Common myeloid progenitor, CD34-positive (primary cell): Measurements from ENCODE around the gene RPP25.

Experiments used
- CTCF ChIA-PET: fragments of 350-600 bp; sonication (Branson Sonifier 250); formaldehyde crosslinking; loops from one replicate; lab custom pipeline; 2021; ENCODE audit warnings: antibody characterized with exemption; lab: Charles Lee
- POLR2A ChIA-PET: fragments of 350-600 bp; sonication (Branson Sonifier 250); formaldehyde crosslinking; loops from one replicate; lab custom pipeline; 2021; ENCODE audit warnings: antibody characterized with exemption; lab: Charles Lee
- DNase-seq, 3 donors: peaks; one replicate each; pipeline versions ENCODE4 v3.0.0 to v3.0.0-alpha.2; 2013
- H3K27ac ChIP-seq, 2 experiments: 1 replicate in 1 of 2; 2 replicates in 1 of 2; pipeline ENCODE4 v1.7.0; 2013; ENCODE audit warnings: inconsistent platforms in 2 of 2, low read length in 2 of 2, mild to moderate bottlenecking in 2 of 2, low read depth in 1 of 2, moderate library complexity in 1 of 2; ENCODE audit not compliant: severe bottlenecking in 2 of 2, insufficient read depth in 1 of 2, poor library complexity in 1 of 2
- H3K27me3 ChIP-seq, 5 experiments: replicated peaks in 2 of 5; 1 replicate in 3 of 5; 2 replicates in 2 of 5; pipeline versions ENCODE4 v1.6.1 to v1.7.0; 2013; ENCODE audit warnings: low read length in 4 of 5, mild to moderate bottlenecking in 2 of 5, moderate library complexity in 2 of 5, inconsistent platforms in 1 of 5; ENCODE audit not compliant: insufficient read depth in 5 of 5, control insufficient read depth in 4 of 5
- H3K36me3 ChIP-seq, 4 experiments: 1 replicate in 2 of 4; 2 replicates in 2 of 4; pipeline versions ENCODE4 v1.6.1 to v1.7.0; 2013; ENCODE audit warnings: low read length in 3 of 4, control low read depth in 1 of 4, mild to moderate bottlenecking in 1 of 4; ENCODE audit not compliant: control insufficient read depth in 4 of 4, insufficient read depth in 4 of 4
- H3K4me1 ChIP-seq, 4 experiments: 1 replicate in 3 of 4; 2 replicates in 1 of 4; pipeline versions ENCODE4 v1.6.1 to v1.7.1; 2013; ENCODE audit warnings: low read length in 3 of 4, mild to moderate bottlenecking in 3 of 4, control low read depth in 1 of 4, inconsistent platforms in 1 of 4, moderate library complexity in 1 of 4; ENCODE audit not compliant: control insufficient read depth in 4 of 4, insufficient read depth in 4 of 4; ENCODE audit errors: control extremely low read depth in 1 of 4
- H3K4me3 ChIP-seq, 7 experiments: 1 replicate in 4 of 7; 2 replicates in 3 of 7; pipeline versions ENCODE4 v1.5.1 to v1.7.0; 2013; ENCODE audit warnings: mild to moderate bottlenecking in 7 of 7, low read length in 6 of 7, moderate library complexity in 6 of 7, inconsistent platforms in 2 of 7, low read depth in 2 of 7, control low read depth in 1 of 7; ENCODE audit not compliant: insufficient read depth in 4 of 7, control insufficient read depth in 1 of 7; ENCODE audit errors: extremely low read depth in 1 of 7
- H3K9me3 ChIP-seq, 5 experiments: 1 replicate in 4 of 5; 2 replicates in 1 of 5; pipeline versions ENCODE4 v1.6.1 to v1.7.1; 2013; ENCODE audit warnings: low read length in 4 of 5, mild to moderate bottlenecking in 2 of 5, inconsistent platforms in 1 of 5, low read depth in 1 of 5, moderate library complexity in 1 of 5; ENCODE audit not compliant: control insufficient read depth in 4 of 5, insufficient read depth in 2 of 5; ENCODE audit errors: control extremely low read depth in 1 of 5
- WGBS: methylation state at CpG from one replicate; pipeline ENCODE4 v1.1.5; 2013; ENCODE audit not compliant: insufficient coverage; 5-methylcytosine and 5-hydroxymethylcytosine counted together

Gene RPP25

GRCh38 chr15:74959586-74959939 lies 3.0 kb upstream of the RPP25 start:
- Histone ChIP-seq H3K27ac (no peak overlapping the region), H3K4me1 (peaks cover 0 to 56% (median 51%) of the 10 kb centered on the region in 4 experiments), H3K9me3 (no peaks in the 10 kb centered on the region), H3K36me3 (no peaks in the 10 kb centered on the region), H3K4me3 (peak overlapping the region in 3 of 7 experiments; percentile 43 to 59 (median 48)), H3K27me3 (peaks cover 2 to 42% (median 27%) of the 10 kb centered on the region in 5 experiments)
- ChIA-PET CTCF (interaction anchor here (1.5 to 2.5 kb wide), 2 partner anchors 9 to 55 kb away, joined by 4 to 11 read pairs; no protein-coding TSS in a partner anchor), POLR2A (no interaction called here)
- no peak for DNase-seq
- 0% methylated on average over 6 of the region's 8 CpGs for WGBS

DNA sequence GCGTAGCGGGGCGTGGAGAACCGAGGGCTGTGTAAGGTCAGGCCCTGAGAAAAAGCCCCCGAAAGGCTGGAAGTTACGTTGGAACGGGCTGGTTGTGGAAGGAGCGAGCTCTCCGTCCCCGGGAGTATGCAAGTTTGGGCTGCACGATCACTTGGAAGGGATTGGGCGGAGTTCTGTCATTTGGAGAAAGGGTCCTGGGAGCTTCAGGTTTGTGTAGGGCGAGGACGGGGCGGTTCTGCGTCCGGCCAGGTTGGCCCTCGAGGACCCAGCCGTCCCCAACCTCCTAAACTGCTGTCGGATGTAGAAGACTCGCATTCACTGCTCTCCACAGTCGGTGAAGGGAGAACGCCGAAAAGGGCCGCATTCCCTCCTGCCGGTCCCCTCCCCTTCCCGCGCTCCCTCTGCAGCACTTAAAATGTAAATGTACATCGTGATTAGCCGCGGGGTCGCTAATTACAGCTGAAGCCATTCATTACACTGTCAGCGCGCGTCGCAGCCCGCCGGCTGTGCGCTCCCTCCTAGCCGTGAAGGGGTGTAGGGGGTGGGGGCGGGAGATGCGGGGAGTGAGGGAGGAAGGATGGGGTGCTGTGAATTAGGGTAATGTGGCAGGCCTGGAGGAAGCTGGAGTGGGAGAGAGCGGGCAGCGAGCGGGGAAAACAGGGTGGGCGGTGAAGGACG lies 2.5 kb upstream of the RPP25 start:
- H3K4me1 ChIP-seq, result peaks cover 0 to 61% (median 53%) of the 10 kb centered on the region in 4 experiments
- H3K27ac ChIP-seq, result no peak overlapping the region
- DNase-seq, result peak in 1 of 3 donors; percentile 36
- H3K4me3 ChIP-seq, result peak overlapping the region in 4 of 7 experiments; percentile 23 to 59 (median 48)
- POLR2A ChIA-PET, result no interaction called here
- no peaks in the 10 kb centered on the region for H3K36me3 ChIP-seq
- peaks cover 2 to 42% (median 26%) of the 10 kb centered on the region in 5 experiments for H3K27me3 ChIP-seq
- H3K9me3 ChIP-seq, result no peaks in the 10 kb centered on the region
- under 1% methylated on average over 38 of the region's 47 CpGs for WGBS
- CTCF ChIA-PET, result interaction anchor here (0.6 to 1.5 kb wide), 2 partner anchors 10 to 56 kb away, joined by 3 to 4 read pairs; no protein-coding TSS in a partner anchor

DNA sequence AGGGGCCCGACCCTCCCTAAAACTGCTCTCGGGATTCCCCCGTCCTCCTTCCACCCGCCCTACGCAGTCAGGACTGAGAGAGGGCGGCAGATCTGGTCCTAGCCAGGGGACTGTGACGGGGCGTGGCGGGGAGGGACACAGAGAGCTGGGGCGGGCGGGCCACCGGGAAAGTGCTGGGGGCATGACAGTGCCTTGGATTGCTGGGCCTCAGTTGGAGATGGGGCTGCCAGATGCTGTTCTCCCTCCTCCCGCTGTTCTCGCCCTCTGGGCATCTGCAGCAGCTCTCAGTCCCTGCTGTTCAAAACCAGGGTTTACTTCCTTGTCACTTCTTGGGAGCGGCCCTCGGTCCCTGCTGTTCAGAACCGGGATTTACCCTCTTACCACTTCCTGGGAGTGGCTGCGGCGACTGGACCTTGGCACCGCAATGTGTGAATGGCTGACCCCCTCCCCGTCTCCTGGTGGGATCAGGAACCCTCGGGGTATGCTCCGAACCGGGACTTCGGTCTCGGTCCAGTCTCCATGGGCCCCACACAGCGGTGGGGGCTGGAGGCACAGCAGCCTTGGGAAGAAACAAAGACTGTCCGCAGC lies 1.8 kb upstream of the RPP25 start:
- Histone ChIP-seq H3K36me3 (no peaks in the 10 kb centered on the region), H3K27ac (no peak overlapping the region), H3K9me3 (no peaks in the 10 kb centered on the region), H3K4me1 (peaks cover 0 to 65% (median 54%) of the 10 kb centered on the region in 4 experiments), H3K4me3 (peak overlapping the region in 4 of 7 experiments; percentile 23 to 59 (median 48)), H3K27me3 (peaks cover 2 to 42% (median 25%) of the 10 kb centered on the region in 5 experiments)
- peak in 1 of 3 donors; percentile 28 for DNase-seq
- POLR2A ChIA-PET, result no interaction called here
- CTCF ChIA-PET, result interaction anchor here (1.4 kb wide), 1 partner anchor 37 kb away, joined by 3 read pairs; the partner anchor contains the start of gene SCAMP5
- 2% methylated on average over 15 of the region's 28 CpGs for WGBS

DNA sequence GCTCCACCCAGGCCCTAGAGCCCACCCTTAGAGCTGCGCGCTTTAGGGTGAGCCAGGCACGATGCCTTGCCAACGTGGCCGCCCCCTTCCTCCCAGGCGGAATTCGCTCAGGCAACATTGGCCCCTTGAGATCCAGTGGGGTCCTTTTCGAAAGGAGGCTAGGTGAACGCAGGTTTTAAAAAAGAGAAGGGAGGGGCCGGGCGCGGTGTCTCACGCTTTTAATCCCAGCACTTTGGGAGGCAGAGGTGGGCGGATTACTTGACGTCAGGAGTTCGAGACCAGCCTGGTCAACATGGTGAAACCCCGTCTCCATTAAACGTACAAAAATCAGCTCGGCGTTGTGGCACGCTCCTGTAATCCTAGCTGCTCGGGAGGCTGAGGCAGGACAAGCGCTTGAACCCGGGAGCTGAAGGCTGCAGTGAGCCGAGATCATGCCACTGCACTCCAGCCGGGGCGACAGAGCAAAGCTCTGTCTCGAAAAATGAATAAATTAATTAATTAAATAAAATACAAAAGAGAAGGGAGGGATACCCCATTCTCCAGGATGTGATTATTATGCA lies 984 bp upstream of the RPP25 start:
- H3K27ac ChIP-seq, result no peak overlapping the region
- WGBS, result 2% methylated on average over 23 of the region's 28 CpGs
- no peaks in the 10 kb centered on the region for H3K36me3 ChIP-seq
- peaks cover 2 to 42% (median 24%) of the 10 kb centered on the region in 5 experiments for H3K27me3 ChIP-seq
- no peaks in the 10 kb centered on the region for H3K9me3 ChIP-seq
- H3K4me1 ChIP-seq, result peaks cover 0 to 65% (median 54%) of the 10 kb centered on the region in 4 experiments
- CTCF ChIA-PET, result interaction anchor here (1.0 to 2.2 kb wide), 8 partner anchors 15 to 322 kb away, joined by 3 to 6 read pairs (median 3); partner anchors contain the start of gene SCAMP5
- POLR2A ChIA-PET, result interaction anchor here (0.6 kb wide), 2 partner anchors 15 to 94 kb away, joined by 3 read pairs; no protein-coding TSS in a partner anchor
- peak overlapping the region in 6 of 7 experiments; percentile 6 to 72 (median 62) for H3K4me3 ChIP-seq
- no peak for DNase-seq

- ChIA-PET CTCF (interaction anchor here (0.8 to 2.2 kb wide), 10 partner anchors 13 to 321 kb away, joined by 3 to 6 read pairs (median 4); no protein-coding TSS in a partner anchor), POLR2A (interaction anchor here (0.6 kb wide), 1 partner anchor 33 kb away, joined by 3 read pairs; no protein-coding TSS in a partner anchor)
- H3K27me3 ChIP-seq, result peaks cover 2 to 42% (median 17%) of the 10 kb centered on the region in 5 experiments
- 20% methylated on average over 87 of the region's 88 CpGs for WGBS
- H3K4me1 ChIP-seq, result peaks cover 0 to 59% (median 53%) of the 10 kb centered on the region in 4 experiments
- no peaks in the 10 kb centered on the region for H3K9me3 ChIP-seq
- no peaks in the 10 kb centered on the region for H3K36me3 ChIP-seq
- DNase-seq, result peak; percentile 74 to 89 (median 83)
- H3K4me3 ChIP-seq, result peak overlapping the region; percentile 30 to 72 (median 62)
- no peak overlapping the region for H3K27ac ChIP-seq
Observed at GRCh38 chr15:74955796-74956647, 550 bp downstream of the RPP25 start.

GRCh38 chr15:74955017-74955416 lies 1.6 kb downstream of the RPP25 start:
- WGBS, result 76% methylated on average over 5 of the region's 8 CpGs
- Histone ChIP-seq H3K36me3 (no peaks in the 10 kb centered on the region), H3K4me3 (peak overlapping the region in 1 of 7 experiments; percentile 17), H3K27ac (no peak overlapping the region), H3K4me1 (peaks cover 0 to 62% (median 53%) of the 10 kb centered on the region in 4 experiments), H3K27me3 (peaks cover 1 to 37% (median 15%) of the 10 kb centered on the region in 5 experiments), H3K9me3 (no peaks in the 10 kb centered on the region)
- ChIA-PET POLR2A (interaction anchor here (0.6 to 1.1 kb wide), 2 partner anchors 22 to 34 kb away, joined by 3 to 5 read pairs; no protein-coding TSS in a partner anchor), CTCF (interaction anchor here (1.0 to 2.0 kb wide), 7 partner anchors 9 to 254 kb away, joined by 3 to 6 read pairs (median 4); no protein-coding TSS in a partner anchor)
- DNase-seq, result no peak
